ENCODE results near the gene IRAK4.
"Not testable (repeated sequence)": the region's sequence is repeated elsewhere in the genome, so short reads cannot be mapped to it uniquely, and the experiment has no call there.

The IRAK4 gene

DNA sequence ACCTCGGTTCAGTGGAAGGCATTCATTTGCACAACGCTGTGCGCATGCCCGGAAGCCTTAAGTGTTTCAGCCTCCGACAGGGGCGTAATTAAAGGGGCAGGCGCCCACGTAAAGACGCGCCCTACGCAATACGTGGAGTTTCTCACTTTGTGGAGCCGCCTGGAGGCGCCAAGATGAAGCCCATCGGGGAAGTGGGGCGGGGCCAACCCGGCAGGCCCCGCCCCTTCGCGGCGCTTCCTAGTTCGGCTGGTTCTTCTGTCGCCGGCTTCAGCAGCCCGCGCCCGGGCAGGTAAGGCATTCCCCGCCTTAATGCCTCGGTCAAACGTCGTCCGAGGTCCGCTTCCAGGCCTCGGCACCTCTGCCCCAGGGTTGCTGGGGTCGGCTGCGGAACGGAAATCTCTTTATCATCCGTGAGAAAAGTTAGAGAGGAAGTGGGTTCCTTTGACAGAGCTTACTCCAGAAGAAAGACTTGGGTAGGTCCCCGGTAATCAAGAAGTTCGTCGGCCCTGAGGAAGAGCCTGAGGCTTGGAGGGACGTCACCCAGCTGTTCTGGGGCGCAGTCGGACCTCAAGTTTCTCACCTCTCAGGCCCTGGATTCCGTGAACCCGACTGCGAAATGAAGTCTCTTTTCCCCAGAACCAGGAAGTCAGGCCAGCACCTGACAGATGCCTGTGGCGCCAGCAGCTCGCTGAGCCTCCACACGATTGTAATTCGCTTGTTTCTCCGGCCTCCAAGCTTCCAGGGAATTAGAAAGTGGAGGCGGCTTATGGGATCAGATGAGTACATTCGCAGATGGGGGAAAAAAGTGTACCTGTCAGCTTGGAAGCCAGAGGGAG lies at the start of gene IRAK4, which contains the start of gene PUS7L:
Gene IRAK4, plus strand, starts transcription at position 224 of the 836 bp plus-strand sequence. CDS start 9,161 bp downstream, outside the sequence.
Gene PUS7L, minus strand, starts transcription at position 63 of the 836 bp plus-strand sequence. CDS start 3,545 bp downstream, outside the sequence.
- DNase-seq (ENCODE audit: low read depth): peak; percentile 88

DNA sequence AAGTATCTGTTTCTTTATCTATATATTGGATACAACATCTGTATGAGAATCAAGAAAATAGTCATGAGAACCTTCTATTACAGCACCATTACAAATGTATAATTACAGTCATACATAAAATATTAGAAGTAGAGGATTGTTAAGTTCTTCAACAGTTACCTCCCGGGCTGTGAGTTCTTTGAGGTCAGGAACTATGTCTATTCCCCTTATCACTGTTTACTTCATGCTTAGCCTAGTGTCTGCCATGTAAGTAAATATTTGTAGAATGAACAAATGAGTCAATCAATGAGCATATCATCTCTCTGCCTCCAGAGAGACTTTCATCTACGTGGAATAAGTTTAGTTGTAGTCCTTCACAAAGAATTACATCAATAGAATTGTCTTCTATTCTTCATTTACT lies 47.4 kb upstream of the IRAK4 start:
- DNase-seq (ENCODE audit: low read depth): no peak

- DNase-seq (ENCODE audit: low read depth): no peak
Observed at GRCh38 chr12:43722621-43723020, 36.1 kb upstream of the IRAK4 start.

- no peak for DNase-seq (ENCODE audit: low read depth)
Observed at GRCh38 chr12:43723134-43723533, 35.6 kb upstream of the IRAK4 start.

GRCh38 chr12:43728117-43728516 lies 30.6 kb upstream of the IRAK4 start:
- DNase-seq (ENCODE audit: low read depth): no peak

DNA sequence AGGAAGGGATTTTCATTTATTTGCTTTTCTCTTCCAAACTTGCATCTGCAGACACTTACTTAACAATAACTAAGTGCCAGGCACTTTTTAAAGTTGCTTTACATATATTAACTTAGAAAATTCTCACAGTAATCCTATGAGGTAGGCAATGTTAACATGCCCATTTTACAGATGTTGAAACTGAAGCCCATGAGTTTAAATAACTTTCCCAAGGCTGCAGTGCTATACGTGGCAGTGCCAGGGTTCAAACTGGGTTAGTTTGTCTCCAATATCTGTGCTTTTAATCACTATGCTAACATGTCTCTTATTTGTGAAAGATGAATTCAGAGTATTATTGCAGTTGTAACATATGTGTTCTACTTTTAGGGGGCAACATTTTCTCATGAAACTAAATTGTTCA lies 30.1 kb upstream of the IRAK4 start:
- DNase-seq (ENCODE audit: low read depth): no peak

GRCh38 chr12:43730283-43730682 lies 28.5 kb upstream of the IRAK4 start:
- no peak for DNase-seq (ENCODE audit: low read depth)

- no peak for DNase-seq (ENCODE audit: low read depth)
Observed at GRCh38 chr12:43733687-43734086, 25.1 kb upstream of the IRAK4 start.

DNA sequence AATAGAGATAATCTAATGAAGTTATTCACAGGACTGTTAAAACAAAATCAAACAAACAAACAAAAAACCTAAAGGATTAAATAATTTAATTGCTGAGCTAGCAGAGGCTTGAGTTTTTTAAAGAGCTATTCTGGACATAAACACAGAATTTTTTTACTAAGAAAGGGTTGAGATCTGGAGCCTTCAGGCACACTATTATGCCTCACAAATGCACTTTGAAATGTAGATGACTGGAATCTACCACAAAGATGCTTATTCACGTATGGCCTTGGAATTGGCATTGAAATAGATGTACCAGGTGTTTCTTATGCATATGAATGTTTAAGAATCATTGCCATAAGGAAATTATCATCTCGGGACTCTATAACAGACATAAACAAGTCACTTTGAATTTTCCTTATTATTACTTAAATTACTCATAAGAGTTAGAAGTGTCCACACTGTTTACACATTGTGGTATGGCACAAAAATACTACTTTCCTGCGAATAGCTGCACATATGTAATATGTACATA lies 21.8 kb upstream of the IRAK4 start:
- DNase-seq (ENCODE audit: low read depth): no peak

DNA sequence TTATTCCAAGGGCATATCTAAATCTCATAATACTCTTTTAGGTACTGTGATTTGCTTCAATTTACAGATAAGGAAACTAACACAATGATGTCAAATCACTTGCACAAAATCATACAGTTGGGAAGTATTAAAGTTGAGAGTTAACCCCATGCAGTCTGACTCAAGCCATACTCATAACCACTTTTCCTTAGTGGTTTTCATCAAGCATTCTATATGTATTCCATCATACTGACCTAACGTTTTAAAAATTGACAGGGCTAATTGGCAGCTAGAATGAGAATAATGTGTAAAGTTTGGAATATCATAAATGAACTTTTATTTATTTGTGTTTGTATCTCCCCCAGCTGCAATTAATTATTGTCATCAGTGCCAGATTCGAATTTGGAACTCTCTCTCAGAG lies 21.1 kb upstream of the IRAK4 start:
- peak; percentile 58 for DNase-seq (ENCODE audit: low read depth)

GRCh38 chr12:43740511-43741100 lies 18.1 kb upstream of the IRAK4 start:
- no peak for DNase-seq (ENCODE audit: low read depth)

- peak; percentile 88 for DNase-seq (ENCODE audit: low read depth)
Observed at GRCh38 chr12:43742106-43742505, 16.6 kb upstream of the IRAK4 start.

- DNase-seq (ENCODE audit: low read depth): no peak
Observed at GRCh38 chr12:43744826-43745225, 13.9 kb upstream of the IRAK4 start.

GRCh38 chr12:43749016-43749415 lies 9.7 kb upstream of the IRAK4 start:
- DNase-seq (ENCODE audit: low read depth): no peak

DNA sequence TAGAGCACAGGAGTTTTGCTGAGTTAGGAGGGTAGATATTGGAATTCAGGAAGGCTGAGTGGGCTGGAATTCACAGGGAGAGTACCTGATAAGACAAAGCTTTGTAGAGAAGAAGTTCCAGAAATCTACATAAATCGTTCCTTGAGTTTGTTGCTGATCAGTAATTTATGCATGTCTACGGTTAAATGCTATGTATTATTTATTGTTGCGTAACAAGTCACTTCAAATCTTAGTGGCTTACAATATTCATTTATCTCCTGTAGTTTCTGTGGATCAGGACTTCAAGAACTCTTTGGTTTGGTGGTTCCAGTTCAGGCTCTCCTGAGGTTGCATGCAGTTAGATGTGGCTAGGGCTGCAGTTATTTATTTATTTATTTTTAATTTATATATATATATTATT lies 7.9 kb upstream of the IRAK4 start:
- no peak for DNase-seq (ENCODE audit: low read depth)

GRCh38 chr12:43751360-43751759 lies 7.4 kb upstream of the IRAK4 start:
- not testable (repeated sequence) for DNase-seq (ENCODE audit: low read depth)

- DNase-seq (ENCODE audit: low read depth): no peak
Observed at GRCh38 chr12:43754015-43754414, 4.7 kb upstream of the IRAK4 start.

GRCh38 chr12:43758247-43758727 lies 464 bp upstream of the IRAK4 start:
- no peak for DNase-seq (ENCODE audit: low read depth)

DNA sequence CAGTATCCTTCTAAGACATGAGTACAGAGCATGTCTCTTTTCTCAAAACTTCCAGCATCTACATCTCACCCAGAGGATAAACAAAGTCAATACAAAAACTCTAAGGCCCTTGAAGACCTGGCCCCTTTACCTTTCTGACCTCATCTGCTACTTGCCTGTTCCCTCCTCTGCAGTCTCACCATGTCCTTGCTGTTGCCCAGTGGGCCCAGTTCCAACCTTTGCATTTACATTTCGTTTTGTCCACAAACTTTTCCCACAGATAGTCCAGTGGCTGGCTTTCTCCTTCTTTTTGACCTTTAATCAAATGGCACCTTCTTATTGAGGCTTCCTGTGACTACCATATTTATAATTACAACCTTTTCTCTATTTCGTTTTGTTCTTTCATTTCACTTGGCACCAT lies 1.6 kb downstream of the IRAK4 start:
- DNase-seq (ENCODE audit: low read depth): no peak

GRCh38 chr12:43761500-43761899 lies 2.7 kb downstream of the IRAK4 start:
- DNase-seq (ENCODE audit: low read depth): no peak

GRCh38 chr12:43762596-43762995 lies 3.8 kb downstream of the IRAK4 start:
- no peak for DNase-seq (ENCODE audit: low read depth)

GRCh38 chr12:43763769-43764168 lies 5.0 kb downstream of the IRAK4 start:
- DNase-seq (ENCODE audit: low read depth): no peak

DNA sequence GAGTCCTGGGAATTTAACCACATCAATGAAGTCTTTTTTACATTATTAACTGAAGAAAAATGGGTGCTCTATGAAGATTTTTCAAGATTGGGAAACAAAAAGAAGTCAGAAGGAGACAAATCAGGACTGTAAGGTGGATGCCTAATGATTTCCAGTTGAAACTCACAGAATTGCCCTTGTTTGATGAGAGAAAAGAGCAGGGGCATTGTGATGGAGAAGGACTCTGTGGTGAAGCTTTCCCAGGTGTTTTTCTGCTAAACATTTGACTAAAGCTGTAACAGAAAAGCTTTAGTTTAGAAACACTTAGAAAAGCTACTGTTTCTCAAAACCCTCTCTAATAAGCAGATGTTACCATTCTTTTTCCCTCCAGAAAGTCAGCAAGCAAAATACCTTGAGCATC lies 5.8 kb downstream of the IRAK4 start:
- DNase-seq (ENCODE audit: low read depth): no peak
